OCI-LY1 (cell line): ENCODE results near the gene ZFAND2B.

Source experiments
- H2AFZ ChIP-seq: fragments of 200-600 bp; sonication (generic), shearing (Covaris generic); 2 replicates; pipeline ENCODE4 v1.6.0; 2014; ENCODE audit warnings: antibody characterized with exemption, mild to moderate bottlenecking, low read length
- H3F3A ChIP-seq: fragments of 200-600 bp; sonication (generic), shearing (Covaris generic); 2 replicates; pipeline ENCODE4 v1.6.0; 2014; ENCODE audit warnings: mild to moderate bottlenecking, antibody characterized with exemption, low read length, moderate library complexity; ENCODE audit not compliant: insufficient read depth
- H3K27ac ChIP-seq: fragments of 200-600 bp; sonication (generic); 2 replicates; pipeline ENCODE4 v1.5.1; 2014; ENCODE audit warnings: low read length, mixed run types, mild to moderate bottlenecking, low read depth; ENCODE audit not compliant: poor library complexity, severe bottlenecking
- H3K27me3 ChIP-seq: fragments of 200-600 bp; sonication (generic); 2 replicates; pipeline ENCODE4 v1.6.0; 2014; ENCODE audit warnings: antibody characterized with exemption, mild to moderate bottlenecking, low read length, moderate library complexity; ENCODE audit not compliant: insufficient read depth
- H3K36me3 ChIP-seq: fragments of 200-600 bp; sonication (generic); 2 replicates; pipeline ENCODE4 v1.6.1; 2014; ENCODE audit warnings: mild to moderate bottlenecking, antibody characterized with exemption, low read length, moderate library complexity, mixed read lengths; ENCODE audit not compliant: insufficient read depth
- H3K4me1 ChIP-seq: fragments of 200-600 bp; sonication (generic); 2 replicates; pipeline ENCODE4 v1.5.1; 2014; ENCODE audit warnings: mild to moderate bottlenecking, low read length, moderate library complexity; ENCODE audit not compliant: insufficient read depth, severe bottlenecking
- H3K4me2 ChIP-seq: fragments of 200-600 bp; sonication (generic), shearing (Covaris generic); 2 replicates; pipeline ENCODE4 v1.6.1; 2014; ENCODE audit warnings: low read length
- H3K4me3 ChIP-seq: fragments of 200-600 bp; sonication (generic); 2 replicates; pipeline ENCODE4 v1.5.1; 2014; ENCODE audit warnings: low read length, low read depth, mild to moderate bottlenecking, mixed read lengths; ENCODE audit not compliant: poor library complexity, severe bottlenecking
- H3K79me2 ChIP-seq: fragments of 200-600 bp; shearing (Covaris generic); 2 replicates; pipeline ENCODE4 v1.6.1; 2016; ENCODE audit warnings: mixed run types, low read length, mixed read lengths; ENCODE audit not compliant: insufficient read depth
- H3K9ac ChIP-seq: fragments of 200-600 bp; sonication (generic), shearing (Covaris generic); 2 replicates; pipeline ENCODE4 v1.6.1; 2014; ENCODE audit warnings: mild to moderate bottlenecking, low read length, mixed read lengths
- H3K9me2 ChIP-seq: fragments of 200-600 bp; sonication (generic), shearing (Covaris generic); 2 replicates; pipeline ENCODE4 v1.6.1; 2014; ENCODE audit warnings: low read depth, mild to moderate bottlenecking, low read length, mixed read lengths
- H3K9me3 ChIP-seq: fragments of 200-600 bp; shearing (Covaris generic); 2 replicates; pipeline ENCODE4 v1.6.1; 2014; ENCODE audit warnings: low read length, mixed read lengths
- H4K20me1 ChIP-seq: fragments of 200-600 bp; sonication (generic), shearing (Covaris generic); 2 replicates; pipeline ENCODE4 v1.6.0; 2016; ENCODE audit warnings: mild to moderate bottlenecking, low read length; ENCODE audit not compliant: insufficient read depth
- CTCF ChIP-seq: fragments of 200-600 bp; sonication (generic), shearing (Covaris generic); IDR thresholded peaks from 2 replicates; pipeline ENCODE4 v1.5.1; 2017; ENCODE audit warnings: mild to moderate bottlenecking, antibody characterized with exemption, low read length, moderate library complexity, mixed read lengths
- EZH2 ChIP-seq: fragments of 200-600 bp; sonication (generic), shearing (Covaris generic); IDR thresholded peaks from 2 replicates; pipeline ENCODE4 v1.8.0; 2017; ENCODE audit warnings: borderline replicate concordance, mixed run types, mild to moderate bottlenecking, antibody characterized with exemption, low read length, moderate library complexity, mixed read lengths

Gene ZFAND2B

GRCh38 chr2:219169930-219170654 lies 36.5 kb upstream of the ZFAND2B start, which contains the start of gene SLC23A3:
SLC23A3 (minus strand) TSS chr2:219170029; CDS start chr2:219169984, 45 bp downstream.
- H3K79me2 ChIP-seq = no peaks in the 10 kb centered on the region
- H3K27me3 ChIP-seq = no peaks in the 10 kb centered on the region
- no peak within 1 kb of the TSS for H3K9ac ChIP-seq
- H3K36me3 ChIP-seq = peaks cover 28% of the 10 kb centered on the region; the same call in 1 of the 2 replicates
- H3K9me3 ChIP-seq = no peaks in the 10 kb centered on the region
- H4K20me1 ChIP-seq = no peaks in the 10 kb centered on the region
- H3K9me2 ChIP-seq = no peaks in the 10 kb centered on the region
- no peak for TF ChIP-seq EZH2
- no peak for TF ChIP-seq CTCF
- H3K4me3 ChIP-seq = no peak within 1 kb of the TSS
- no peak within 1 kb of the TSS for H3K4me2 ChIP-seq
- H3K27ac ChIP-seq = no peak within 1 kb of the TSS
- no peaks in the 10 kb centered on the region; the same call in 1 of the 2 replicates for H3F3A ChIP-seq
- H3K4me1 ChIP-seq = no peaks in the 10 kb centered on the region
- H2AFZ ChIP-seq = no peak within 1 kb of the TSS

- no peak overlapping the region for H3K4me2 ChIP-seq
Measured at GRCh38 chr2:219171231-219171651, 35.3 kb upstream of the ZFAND2B start.

More at GRCh38 chr2:219171231-219171651, 35.3 kb upstream of the ZFAND2B start:
- Histone ChIP-seq H3K9me3 (no peaks in the 10 kb centered on the region), H3K36me3 (peaks cover 24% of the 10 kb centered on the region; the same call in 1 of the 2 replicates), H4K20me1 (no peaks in the 10 kb centered on the region), H3K9me2 (no peaks in the 10 kb centered on the region), H3K27me3 (no peaks in the 10 kb centered on the region), H3K27ac (no peak overlapping the region), H3K9ac (no peak overlapping the region), H3K79me2 (no peaks in the 10 kb centered on the region), H3F3A (no peaks in the 10 kb centered on the region; the same call in 1 of the 2 replicates), H3K4me3 (no peak overlapping the region), H3K4me1 (peaks cover 9% of the 10 kb centered on the region), H2AFZ (no peak overlapping the region)
- TF ChIP-seq CTCF (peak; percentile 82), EZH2 (no peak)
